Measurements from ENCODE around the gene ENTREP3.
"Not testable (repeated sequence)": the region's sequence is repeated elsewhere in the genome, so short reads cannot be mapped to it uniquely, and the experiment has no call there.

ENTREP3 gene

DNA sequence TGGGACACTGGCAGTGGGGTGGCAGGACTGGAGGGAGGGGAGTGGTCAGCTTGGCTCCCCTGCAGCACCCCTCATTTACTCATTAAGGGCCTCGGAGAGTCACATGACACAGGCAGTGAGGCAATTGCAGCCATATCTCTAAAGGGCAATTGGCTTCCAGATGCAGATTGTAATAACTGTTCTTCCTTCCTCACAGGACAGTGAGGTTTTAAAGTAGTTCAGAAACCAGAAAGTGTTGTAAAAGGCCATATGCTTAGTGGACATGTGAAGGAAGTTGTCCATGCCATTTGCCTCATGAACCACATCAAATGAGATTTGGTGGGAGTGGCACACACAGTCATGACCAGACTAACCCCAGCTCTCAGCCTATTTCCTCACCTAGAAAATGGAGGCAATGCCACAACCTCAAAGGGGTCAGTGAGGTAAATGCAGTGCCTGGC, 35.7 kb downstream of the ENTREP3 start:
- peak; percentile 68 for DNase-seq

DNA sequence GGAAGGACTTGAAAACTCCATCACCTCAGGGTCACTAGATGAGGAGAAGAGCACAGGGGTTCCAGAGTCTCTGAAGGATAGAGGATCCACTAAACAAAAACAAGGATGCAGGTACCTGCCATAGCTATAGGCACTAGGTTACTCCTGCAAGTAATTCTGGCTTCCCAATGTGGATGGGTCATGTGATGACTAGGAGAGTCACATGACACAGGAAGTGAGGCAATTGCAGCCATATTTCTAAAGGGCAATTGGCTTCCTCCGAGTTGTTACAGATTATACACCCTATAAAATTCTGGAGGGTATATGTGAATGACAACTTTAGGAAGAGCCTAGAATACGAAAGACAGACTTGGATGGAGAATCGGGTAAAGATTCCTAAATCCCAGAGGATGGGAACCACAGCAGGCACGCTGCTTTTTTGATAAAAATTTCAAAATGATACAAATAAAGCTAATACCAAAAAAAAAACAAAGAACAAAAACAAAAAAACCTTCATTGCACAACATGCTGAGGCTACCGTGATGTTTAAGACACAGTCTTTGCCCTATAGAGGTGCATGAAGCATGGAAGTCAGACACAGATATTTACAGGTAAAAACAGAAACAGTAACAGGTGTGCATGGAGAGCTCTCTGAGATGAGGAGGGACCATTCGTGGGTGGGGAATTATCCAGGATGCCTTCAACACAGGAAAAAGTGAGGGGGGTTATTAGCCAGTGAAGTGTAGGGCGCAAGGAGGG, 36.3 kb downstream of the ENTREP3 start:
- DNase-seq: peak; percentile 25

DNA sequence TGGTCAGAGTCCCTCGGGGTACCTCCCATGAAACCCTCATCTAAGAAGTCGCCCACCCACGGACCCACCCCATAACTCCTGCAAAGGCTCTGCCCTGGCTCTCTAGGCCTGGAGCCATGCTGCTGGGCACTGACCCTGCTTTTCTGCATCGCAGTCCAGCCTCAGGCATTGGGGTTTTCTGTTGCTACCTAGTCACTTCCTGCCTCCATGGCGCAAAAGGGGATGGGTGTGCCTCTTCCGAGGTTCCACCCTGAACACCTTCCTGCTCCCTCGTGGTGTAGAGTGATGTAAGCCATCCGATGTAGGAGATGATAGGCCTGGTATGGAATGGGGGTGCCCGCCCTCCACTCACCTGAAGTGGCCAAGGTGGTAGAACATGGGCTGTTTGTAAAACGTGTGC, 40.6 kb downstream of the ENTREP3 start:
- not testable (repeated sequence) for DNase-seq

- DNase-seq: not testable (repeated sequence)
Measured at GRCh38 chr1:155212051-155212440, 43.2 kb downstream of the ENTREP3 start.

DNA sequence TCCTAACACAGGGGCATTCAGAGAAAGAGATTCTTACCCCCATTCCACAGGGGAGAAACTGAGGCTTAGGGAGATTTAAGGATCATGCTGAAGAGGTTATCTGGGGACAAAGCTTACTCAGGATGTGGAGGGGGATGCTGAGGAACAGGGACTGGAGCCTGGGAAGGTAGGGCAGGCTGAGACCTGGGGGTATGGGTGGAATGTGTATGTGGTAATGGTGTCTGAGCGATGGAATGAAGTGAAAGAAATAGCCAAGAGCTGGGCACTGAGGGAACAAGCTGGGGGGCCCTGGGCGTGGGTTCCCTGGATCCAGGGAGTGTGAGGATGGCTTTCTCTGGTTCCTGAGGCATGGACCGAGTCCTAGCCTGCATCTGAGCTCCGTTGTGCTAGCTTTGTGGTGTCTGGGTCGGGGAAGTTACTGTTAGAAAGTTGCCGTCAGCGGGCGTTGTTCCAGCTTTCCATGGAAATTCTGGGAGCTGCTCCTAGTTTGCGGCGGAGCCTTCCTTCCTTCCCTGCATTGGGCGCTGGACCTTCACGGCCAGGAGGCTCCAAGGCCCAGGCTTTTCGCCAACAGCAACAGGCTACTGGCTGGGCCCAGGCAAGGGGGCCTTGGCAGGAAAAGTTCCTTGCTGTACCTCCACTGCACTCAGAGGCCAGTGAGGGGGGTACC, 43.8 kb downstream of the ENTREP3 start:
- not testable (repeated sequence) for DNase-seq

DNA sequence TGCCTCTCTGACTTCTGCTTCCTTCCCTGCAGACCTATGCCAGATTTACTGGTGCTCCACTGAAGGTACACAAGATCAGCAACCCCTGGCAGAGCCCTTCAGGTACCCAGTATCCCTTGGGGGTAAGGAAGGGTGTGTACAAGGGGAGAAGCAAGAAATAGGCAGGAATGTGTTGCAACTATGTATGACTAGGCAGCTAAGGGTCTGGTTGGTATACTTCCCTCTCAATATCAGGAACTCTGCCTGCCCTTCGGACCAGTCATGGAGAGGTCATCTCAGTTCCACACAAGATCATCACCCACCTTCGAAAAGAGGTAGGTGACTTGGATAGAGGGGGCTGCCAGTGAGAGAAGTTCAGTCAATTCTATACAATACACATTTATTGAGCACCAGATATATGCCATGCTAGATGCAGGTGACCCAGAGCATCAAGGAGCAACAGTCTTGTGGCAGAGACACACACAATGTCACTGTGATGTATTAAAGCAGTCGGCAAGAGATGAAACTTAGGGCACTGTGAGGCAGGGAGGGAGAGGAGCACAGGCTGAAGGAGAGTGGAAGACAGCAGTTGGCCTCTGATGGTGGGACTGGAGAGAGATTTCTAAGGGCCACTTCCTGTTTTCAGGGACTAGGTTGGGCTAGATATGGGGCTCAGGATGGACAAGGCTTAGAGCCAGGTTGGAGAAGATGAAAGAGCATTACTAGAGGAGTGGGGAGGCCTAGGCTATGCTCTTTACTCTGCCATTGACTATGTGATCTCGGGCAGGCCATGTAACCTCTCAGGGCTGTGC, 44.8 kb downstream of the ENTREP3 start:
- DNase-seq: peak; percentile 32

DNA sequence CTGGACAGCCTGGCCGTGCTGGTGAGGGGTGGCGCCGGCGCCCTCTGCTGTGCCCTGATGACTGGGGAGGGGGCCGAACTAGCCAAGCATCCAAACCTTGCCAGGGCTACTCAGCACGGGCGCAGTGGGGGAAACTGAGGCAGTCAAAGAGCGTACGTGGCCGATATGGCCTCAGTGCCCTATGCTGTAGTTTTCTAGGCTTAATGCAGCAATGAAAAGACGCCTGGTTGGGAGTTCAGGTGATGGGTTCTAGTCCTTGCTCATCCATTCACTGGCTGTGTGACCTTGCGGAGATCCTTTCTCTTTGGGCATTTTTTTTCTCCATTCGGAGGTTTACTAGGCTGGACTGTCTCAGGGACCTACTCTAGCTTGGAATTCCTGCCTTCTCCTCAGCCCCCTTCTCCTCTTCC, 46.0 kb downstream of the ENTREP3 start:
- DNase-seq: no peak

GRCh38 chr1:155208541-155209311, 46.6 kb downstream of the ENTREP3 start, which contains the start of gene MTX1:
Gene MTX1 (plus strand): TSS chr1:155208695. CDS start chr1:155208805, 110 bp downstream.
- peak; percentile 58 for DNase-seq

- no peak for DNase-seq
Measured at GRCh38 chr1:155207806-155208540, 47.3 kb downstream of the ENTREP3 start, which contains the start of gene THBS3. Gene THBS3 (minus strand): TSS chr1:155207897. CDS start chr1:155207876, 21 bp downstream.

DNA sequence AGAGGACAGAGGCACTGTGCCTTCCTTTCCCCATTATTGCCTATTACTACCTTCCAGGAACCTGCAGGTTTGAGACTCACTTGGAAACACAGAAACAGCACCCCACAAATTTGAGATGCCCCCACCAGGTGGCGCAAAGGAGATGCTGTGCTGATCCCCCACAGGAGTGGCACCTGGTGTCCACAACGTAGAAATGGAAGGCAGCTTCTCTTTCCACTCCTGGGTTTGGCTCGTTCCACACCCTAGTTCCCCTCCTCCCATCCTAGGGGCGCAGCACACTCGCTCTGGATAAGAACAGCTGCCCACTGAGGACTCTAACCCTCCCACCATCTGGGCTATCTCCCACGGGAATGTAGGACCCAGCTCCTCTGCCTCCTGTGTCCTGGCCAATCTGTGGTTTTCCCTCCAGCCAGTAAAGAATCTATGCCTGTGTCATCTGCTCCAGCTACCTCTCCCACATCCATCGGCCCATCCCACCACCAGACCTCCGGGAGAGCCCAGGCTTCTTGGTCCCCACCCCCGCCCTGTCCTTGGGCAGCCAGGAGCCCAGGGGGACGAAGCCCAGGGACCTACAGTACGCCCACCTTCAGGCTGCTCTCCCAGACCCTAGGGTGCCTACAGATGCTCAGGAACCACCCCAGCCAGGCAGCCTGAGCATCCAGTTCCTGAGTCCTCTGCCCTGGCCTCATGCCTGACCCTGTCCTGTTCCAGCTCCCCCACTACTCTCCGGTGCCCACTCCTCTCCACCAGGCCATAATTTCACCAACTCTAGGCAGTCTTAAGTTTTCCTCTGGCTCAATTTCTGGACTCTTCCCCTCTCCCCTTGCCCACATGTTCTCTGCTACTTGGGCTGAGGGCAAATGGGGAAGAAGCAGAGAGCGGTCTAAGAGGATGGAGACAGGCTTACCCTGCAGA, 48.1 kb downstream of the ENTREP3 start:
- DNase-seq: peak; percentile 39

GRCh38 chr1:155205969-155206593, 49.2 kb downstream of the ENTREP3 start:
- no peak for DNase-seq

DNA sequence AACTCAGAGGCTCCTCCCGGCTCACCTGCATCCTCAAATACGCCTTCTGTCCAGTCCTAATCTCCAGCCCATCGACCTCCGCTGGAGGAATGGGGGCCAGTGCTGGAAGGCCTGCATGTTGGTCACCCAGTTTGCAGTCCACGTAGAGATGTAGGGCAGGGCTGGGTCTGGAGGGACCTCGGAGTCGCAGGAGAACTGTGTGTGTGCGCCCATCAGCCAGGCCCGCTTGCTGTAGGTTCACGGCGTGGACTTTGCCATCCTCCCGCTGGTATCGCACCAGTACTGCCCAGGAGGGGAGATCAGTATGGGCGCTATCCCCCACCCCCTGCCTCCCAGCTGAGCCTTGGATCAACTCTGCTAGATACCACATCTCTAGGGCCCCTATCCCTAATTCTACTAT, 50.2 kb downstream of the ENTREP3 start:
- no peak for DNase-seq

GRCh38 chr1:155202731-155203515, 52.4 kb downstream of the ENTREP3 start:
- no peak for DNase-seq

- no peak for DNase-seq
Measured at GRCh38 chr1:155202198-155202597, 53.1 kb downstream of the ENTREP3 start.

DNA sequence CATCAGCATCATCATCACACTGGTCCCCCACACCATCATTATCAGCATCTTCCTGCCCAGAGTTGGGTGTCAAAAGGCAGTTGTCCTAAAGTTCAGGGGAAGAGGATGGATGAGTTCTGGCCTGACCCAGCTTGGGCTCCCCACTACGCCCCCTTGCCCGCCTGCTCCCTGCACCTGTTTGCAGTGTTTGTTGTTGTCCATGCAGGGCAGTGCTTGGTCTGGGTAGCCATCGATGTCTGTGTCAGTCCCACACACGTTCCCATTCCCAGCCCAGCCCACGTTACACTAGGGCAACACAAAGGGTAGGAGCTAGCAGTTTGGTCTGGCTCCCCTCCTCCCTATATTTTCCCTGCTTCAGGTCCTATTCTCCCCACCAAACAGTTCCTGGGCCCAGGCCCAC, 54.4 kb downstream of the ENTREP3 start:
- DNase-seq: no peak

GRCh38 chr1:155199792-155200191, 55.5 kb downstream of the ENTREP3 start:
- DNase-seq: no peak

DNA sequence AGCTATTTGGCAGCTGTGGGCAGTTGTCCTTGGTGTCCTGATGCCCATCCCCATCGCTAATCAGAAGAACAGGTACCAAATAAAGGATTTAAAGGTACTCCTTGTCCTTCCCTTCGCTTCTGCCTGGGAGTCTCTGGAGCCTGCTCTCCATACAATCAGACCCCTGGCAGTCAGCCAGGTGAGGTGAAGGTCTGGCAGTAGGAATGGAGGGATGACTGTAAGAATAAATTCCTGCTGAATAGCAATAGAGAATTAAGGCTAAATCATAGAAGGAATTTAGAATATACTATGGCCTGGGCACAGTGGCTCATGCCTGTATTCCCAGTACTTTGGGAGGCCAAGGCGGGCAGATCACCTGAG, 56.8 kb downstream of the ENTREP3 start:
- no peak for DNase-seq

DNA sequence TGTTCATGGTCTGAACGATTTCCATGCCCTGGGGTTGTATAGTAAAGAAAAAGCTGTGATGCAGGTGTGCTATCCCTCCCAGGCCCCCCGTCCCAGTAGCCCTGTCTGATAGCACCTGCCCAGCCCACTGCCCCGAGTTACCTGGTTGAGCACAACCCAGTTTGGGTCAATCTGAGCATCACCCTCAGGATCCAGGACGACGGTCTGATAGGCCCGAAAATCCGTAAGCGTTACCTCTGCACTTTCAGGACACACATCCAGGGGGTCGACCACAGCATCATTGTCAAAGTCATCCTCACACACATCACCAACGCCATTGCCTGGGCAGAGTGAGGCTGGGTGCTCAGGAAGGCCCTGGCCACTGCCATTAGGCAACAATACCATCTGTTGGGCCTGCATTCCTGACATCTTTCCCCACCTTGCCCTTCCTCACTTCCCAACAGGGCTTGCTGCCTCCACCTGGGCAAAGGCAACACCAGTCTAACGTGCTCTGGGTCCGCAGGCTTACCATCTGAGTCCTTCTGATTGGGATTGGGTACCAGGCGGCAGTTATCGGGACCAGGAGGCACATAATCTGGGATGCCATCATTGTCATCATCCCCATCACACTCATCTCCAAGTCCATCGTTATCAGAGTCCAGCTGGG, 57.3 kb downstream of the ENTREP3 start:
- DNase-seq: no peak

Data from GF-D8 (cell line).